HepG2 (cell line): ENCODE measurements around the gene SYPL1. TPM values are rescaled to one million over a fixed set of nuclear protein-coding genes. Genes with fewer than 3 reads are reported as not detected.

Experiments
- ATAC-seq: fragments of 200-7000 bp; cut with Tn5 transposase; 3 replicates; pipeline ENCODE4 v1.9.1; 2020; ENCODE audit warnings: mild to moderate bottlenecking, moderate library complexity
- BruUV-seq: library from RNA; stranded (reverse); fragments of 400-500 nt; replicated peaks from 2 replicates; lab custom pipeline; 2021; lab: Mats Ljungman, UMichigan
- CTCF ChIA-PET: fragments of 300-600 bp; formaldehyde crosslinking; extraction: SDS; loops from one replicate; lab custom pipeline; 2021; ENCODE audit warnings: low total read pairs, inconsistent platforms, low intra/inter-chr PET ratio; lab: Yijun Ruan, JAX
- POLR2A ChIA-PET: fragments of 350-600 bp; sonication (Branson Sonifier 250); formaldehyde crosslinking; loops from one replicate; lab custom pipeline; 2020; ENCODE audit warnings: antibody characterized with exemption, inconsistent platforms; lab: Yijun Ruan, JAX
- DNase-seq: peaks from one replicate; pipeline ENCODE4 v3.0.0-alpha.2; 2015; ENCODE audit warnings: low spot score
- FAIRE-seq: peaks from 3 replicates; lab custom pipeline; 2011; peaks lifted over from hg19 to GRCh38; lab: Jason Lieb, UNC
- H2AFZ ChIP-seq: one replicate; pipeline ENCODE4 v1.6.1; 2011; ENCODE audit warnings: low read length, inconsistent platforms
- H3K27ac ChIP-seq: fragments of 300-600 bp; 3 replicates; pipeline ENCODE4 v1.8.0; 2011; ENCODE audit warnings: mixed run types, mild to moderate bottlenecking, mixed read lengths, low read length, inconsistent platforms; ENCODE audit not compliant: insufficient read depth; ENCODE audit errors: extremely low read length
- H3K27me3 ChIP-seq, 2 experiments: fragments of 200-600 bp in 1 of 2; 2 replicates in 1 of 2; 3 replicates in 1 of 2; pipeline versions ENCODE4 v1.6.0 to v1.8.0; 2011; ENCODE audit warnings: low read length in 2 of 2, mild to moderate bottlenecking in 2 of 2, moderate library complexity in 2 of 2, inconsistent platforms in 1 of 2; ENCODE audit not compliant: insufficient read depth in 2 of 2, control insufficient read depth in 1 of 2
- H3K36me3 ChIP-seq, 2 experiments: fragments of 200-600 bp in 1 of 2; replicated peaks in 1 of 2; 2 replicates in 1 of 2; 3 replicates in 1 of 2; pipeline versions ENCODE4 v1.5.1 to v1.8.0; 2011; ENCODE audit warnings: low read length in 2 of 2, inconsistent platforms in 1 of 2; ENCODE audit not compliant: insufficient read depth in 2 of 2, control insufficient read depth in 1 of 2
- H3K4me1 ChIP-seq: 2 replicates; pipeline ENCODE4 v1.5.1; 2012; ENCODE audit warnings: low read length, inconsistent platforms; ENCODE audit not compliant: insufficient read depth
- H3K4me2 ChIP-seq: 2 replicates; pipeline ENCODE4 v1.6.0; 2011; ENCODE audit warnings: low read depth, low read length, inconsistent platforms
- H3K4me3 ChIP-seq, 3 experiments: fragments of 200-600 bp in 1 of 3; sonication (generic), shearing (Covaris generic) in 1 of 3; replicated peaks in 1 of 3; 2 replicates each; pipeline ENCODE4 v1.5.1; 2011 to 2016; ENCODE audit warnings: low read length in 3 of 3, inconsistent platforms in 2 of 3, low read depth in 2 of 3, mild to moderate bottlenecking in 2 of 3, control low read depth in 1 of 3, mixed read lengths in 1 of 3; ENCODE audit not compliant: insufficient read depth in 1 of 3
- H3K79me2 ChIP-seq: one replicate; pipeline ENCODE4 v1.6.1; 2011; ENCODE audit warnings: low read length, inconsistent platforms; ENCODE audit not compliant: insufficient read depth
- H3K9ac ChIP-seq: 2 replicates; pipeline ENCODE4 v1.6.0; 2011; ENCODE audit warnings: mild to moderate bottlenecking, low read depth, low read length, inconsistent platforms; ENCODE audit not compliant: insufficient read depth
- H3K9me3 ChIP-seq: 2 replicates; pipeline ENCODE4 v1.5.1; 2012; ENCODE audit warnings: mild to moderate bottlenecking, low read length
- H4K20me1 ChIP-seq: 2 replicates; pipeline ENCODE4 v1.6.0; 2011; ENCODE audit warnings: inconsistent platforms, mild to moderate bottlenecking, low read length, moderate library complexity; ENCODE audit not compliant: insufficient read depth
- AHR ChIP-seq: IDR thresholded peaks from 2 replicates; pipeline ENCODE4 v1.6.1; 2018; ENCODE audit warnings: missing genetic modification reagents, missing compliant biosample characterization
- ATRX ChIP-seq: sonication (generic); formaldehyde crosslinking; IDR thresholded peaks from 2 replicates; pipeline ENCODE4 v1.4.0; 2020; ENCODE audit warnings: missing genetic modification reagents, borderline replicate concordance
- CHD2 ChIP-seq: IDR thresholded peaks from 2 replicates; pipeline ENCODE4 v1.6.1; 2011; ENCODE audit warnings: low read depth, low read length, improper control_type of control experiment
- MED13 ChIP-seq: sonication (generic); formaldehyde crosslinking; IDR thresholded peaks from 2 replicates; pipeline ENCODE4 v1.5.0; 2020; ENCODE audit warnings: missing genetic modification reagents
- RFX3 ChIP-seq: IDR thresholded peaks from 2 replicates; pipeline ENCODE4 v1.6.1; 2016; ENCODE audit warnings: missing biosample characterization, missing genetic modification reagents
- SKI ChIP-seq: fragments of 450-650 bp; IDR thresholded peaks from one replicate; pipeline ENCODE4 v1.6.1; 2018; ENCODE audit warnings: mild to moderate bottlenecking; ENCODE audit not compliant: partially characterized antibody
- TBX3 ChIP-seq: fragments of 450-650 bp; IDR thresholded peaks from 2 replicates; pipeline ENCODE4 v1.6.1; 2017; ENCODE audit warnings: antibody characterized with exemption, mild to moderate bottlenecking, inconsistent platforms, borderline replicate concordance
- ZMYM2 ChIP-seq: sonication (generic); formaldehyde crosslinking; IDR thresholded peaks from 2 replicates; pipeline ENCODE4 v1.8.0; 2022; ENCODE audit warnings: mild to moderate bottlenecking, missing genetic modification reagents
- ZNF557 ChIP-seq: sonication (generic); formaldehyde crosslinking; IDR thresholded peaks from 2 replicates; pipeline ENCODE4 v1.4.0; 2020; ENCODE audit warnings: missing genetic modification reagents
- ZNF674 ChIP-seq: sonication (generic); formaldehyde crosslinking; IDR thresholded peaks from 2 replicates; pipeline ENCODE4 v1.5.0; 2020; ENCODE audit warnings: low read depth, mild to moderate bottlenecking, missing genetic modification reagents
- ZNF790 ChIP-seq: sonication (generic); formaldehyde crosslinking; IDR thresholded peaks from 2 replicates; pipeline ENCODE4 v1.8.0; 2022; ENCODE audit warnings: missing genetic modification reagents, mild to moderate bottlenecking, borderline replicate concordance
- ZNF879 ChIP-seq: sonication (generic); formaldehyde crosslinking; IDR thresholded peaks from 2 replicates; pipeline ENCODE4 v1.8.1; 2023; ENCODE audit warnings: missing genetic modification reagents
- WGBS: methylation state at CpG from one replicate; pipeline ENCODE4 v1.1.6; 2017; ENCODE audit warnings: low lambda C conversion rate; 5-methylcytosine and 5-hydroxymethylcytosine counted together
- in situ Hi-C: cut with HindIII; loops from 2 replicates; pipeline ENCODE4 v1.10.0; 2017; ENCODE audit warnings: low pct_unique_long_range_greater_than_20kb; ENCODE audit not compliant: extremely low pct_ligation_motif_present
- intact Hi-C: fragments of 100-400 bp; cut with micrococcal nuclease; formaldehyde crosslinking; loops from one replicate; pipeline ENCODE4 v1.10.0; 2022; ENCODE audit not compliant: unreplicated experiment
- polyA plus RNA-seq, 8 experiments: library from polyadenylated mRNA; depleted of rRNA in 3 of 8; stranded (reverse) in 7 of 8; unstranded in 1 of 8; fragments of >200 nt; fragmentation: Illumina TruSeq in 4 of 8; extraction: Trizol in 4 of 8; gene quantifications; 2 replicates each; pipeline versions ENCODE4 v1.2.1 to v1.2.3, GENCODE V29; 2011 to 2016; ENCODE audit warnings: low read depth in 4 of 8, missing spikeins in 1 of 8, mixed read lengths in 1 of 8; ENCODE audit not compliant: insufficient read depth in 1 of 8
- total RNA-seq, 5 experiments: library from RNA; depleted of rRNA; stranded (reverse); fragments of >200 nt; fragmentation: Illumina TruSeq; extraction: Trizol; gene quantifications; 2 replicates each; pipeline ENCODE4 v1.2.3, GENCODE V29; 2016; ENCODE audit warnings: low read depth in 1 of 5
- TF ChIP-seq, protein P1 (sequence below): sonication (generic); formaldehyde crosslinking; IDR thresholded peaks from 2 replicates; pipeline ENCODE4 v1.8.1; 2023; ENCODE audit warnings: missing genetic modification reagents, mild to moderate bottlenecking, borderline replicate concordance
- TF ChIP-seq, protein P2 (sequence below): sonication (generic); formaldehyde crosslinking; IDR thresholded peaks from 2 replicates; pipeline ENCODE4 v1.5.0; 2020; ENCODE audit warnings: missing genetic modification reagents
- TF ChIP-seq, protein P3 (sequence below): sonication (generic); formaldehyde crosslinking; IDR thresholded peaks from 2 replicates; pipeline ENCODE4 v1.4.0; 2020; ENCODE audit warnings: missing genetic modification reagents, mild to moderate bottlenecking, borderline replicate concordance

SYPL1 gene
- total and polyA plus RNA-seq, 2 of the 13 experiments (the other 11 are each of a cell fraction or from before 2014, with no cell fraction given): 27.5 to 40.2 TPM

DNA sequence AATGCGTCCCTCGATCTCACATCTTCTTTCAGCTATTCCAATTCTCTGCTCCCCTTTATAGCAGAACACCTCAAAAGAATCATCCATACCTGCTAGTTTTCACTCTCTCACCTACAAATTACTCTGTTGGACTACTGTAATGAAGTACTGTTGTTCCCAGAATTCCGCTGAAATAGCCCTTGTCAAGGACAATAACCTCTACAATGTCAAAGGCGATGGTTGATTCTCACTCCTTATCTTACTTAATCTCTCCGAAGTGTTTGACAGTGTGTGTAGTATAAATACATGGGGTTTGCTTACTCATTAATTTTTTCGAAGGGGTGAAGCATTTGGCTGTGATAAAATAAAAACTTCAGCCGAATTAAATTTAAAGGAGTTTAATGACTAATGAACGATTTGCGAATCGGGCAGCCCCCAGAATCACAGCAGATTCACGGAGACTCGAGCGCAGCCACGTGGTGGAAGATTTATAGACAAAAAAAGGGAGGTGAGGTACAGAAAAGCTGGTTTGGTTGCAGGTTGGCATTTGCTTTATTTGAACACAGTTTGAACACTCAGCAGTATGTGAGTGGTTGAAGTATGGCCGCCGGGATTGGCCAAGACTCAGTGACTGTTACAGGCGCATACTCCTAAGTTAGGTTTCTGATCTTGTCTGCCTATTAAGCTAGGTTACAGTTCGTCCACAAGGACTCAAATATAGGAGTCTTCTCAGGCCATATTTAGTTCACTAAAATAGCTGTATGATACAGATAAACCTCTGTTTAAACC is 29.8 kb downstream of the SYPL1 start:
- no peaks in the 10 kb centered on the region for H4K20me1 ChIP-seq
- no peaks in the 10 kb centered on the region for H3K9me3 ChIP-seq
- ATAC-seq: no peak
- intact Hi-C loops (no loop called here), in situ Hi-C loops (no loop called here)
- no peak overlapping the region for H3K4me2 ChIP-seq
- TF ChIP-seq ZNF790 (CRISPR knock-in tag) (no peak), ATRX (no peak), ZNF879 (CRISPR knock-in tag) (no peak)
- no peaks in the 10 kb centered on the region for H3K36me3 ChIP-seq
- no peak overlapping the region for H2AFZ ChIP-seq
- WGBS: 76% methylated on average over 18 of the region's 18 CpGs
- no peak overlapping the region for H3K4me3 ChIP-seq
- no peak for DNase-seq
- no peak for FAIRE-seq
- no peak overlapping the region for H3K9ac ChIP-seq
- H3K27ac ChIP-seq: no peak overlapping the region
- CTCF ChIA-PET: no interaction called here
- no TSS peak for BruUV-seq
- H3K79me2 ChIP-seq: no peaks in the 10 kb centered on the region
- H3K27me3 ChIP-seq: peaks cover 2 to 6% of the 10 kb centered on the region in 2 experiments; a peak in 1 of 5 replicates
- H3K4me1 ChIP-seq: no peaks in the 10 kb centered on the region
- POLR2A ChIA-PET: no interaction called here

GRCh38 chr7:106080300-106080987 is 31.7 kb downstream of the SYPL1 start:
- Histone ChIP-seq H3K36me3 (no peaks in the 10 kb centered on the region), H3K4me3 (no peak overlapping the region), H4K20me1 (no peaks in the 10 kb centered on the region), H3K4me1 (no peaks in the 10 kb centered on the region), H3K27ac (no peak overlapping the region), H2AFZ (no peak overlapping the region), H3K79me2 (no peaks in the 10 kb centered on the region), H3K9ac (no peak overlapping the region), H3K4me2 (no peak overlapping the region; the same call in 1 of the 2 replicates), H3K27me3 (peaks cover 2 to 10% of the 10 kb centered on the region in 2 experiments; a peak in 3 of 5 replicates), H3K9me3 (no peaks in the 10 kb centered on the region)
- ChIA-PET CTCF (no interaction called here), POLR2A (no interaction called here)
- 33% methylated on average over 6 of the region's 6 CpGs for WGBS
- ATAC-seq (peak; percentile 79), DNase-seq (no peak), FAIRE-seq (no peak)
- no TSS peak for BruUV-seq
- intact Hi-C loops: no loop called here
- in situ Hi-C loops: no loop called here
- TF ChIP-seq CHD2: no peak
- no peak for TF ChIP-seq SKI
- no peak for TF ChIP-seq AHR (CRISPR knock-in tag)
- TF ChIP-seq, protein P1, sequence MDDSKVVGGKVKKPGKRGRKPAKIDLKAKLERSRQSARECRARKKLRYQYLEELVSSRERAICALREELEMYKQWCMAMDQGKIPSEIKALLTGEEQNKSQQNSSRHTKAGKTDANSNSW: no peak
- TF ChIP-seq, protein P2, sequence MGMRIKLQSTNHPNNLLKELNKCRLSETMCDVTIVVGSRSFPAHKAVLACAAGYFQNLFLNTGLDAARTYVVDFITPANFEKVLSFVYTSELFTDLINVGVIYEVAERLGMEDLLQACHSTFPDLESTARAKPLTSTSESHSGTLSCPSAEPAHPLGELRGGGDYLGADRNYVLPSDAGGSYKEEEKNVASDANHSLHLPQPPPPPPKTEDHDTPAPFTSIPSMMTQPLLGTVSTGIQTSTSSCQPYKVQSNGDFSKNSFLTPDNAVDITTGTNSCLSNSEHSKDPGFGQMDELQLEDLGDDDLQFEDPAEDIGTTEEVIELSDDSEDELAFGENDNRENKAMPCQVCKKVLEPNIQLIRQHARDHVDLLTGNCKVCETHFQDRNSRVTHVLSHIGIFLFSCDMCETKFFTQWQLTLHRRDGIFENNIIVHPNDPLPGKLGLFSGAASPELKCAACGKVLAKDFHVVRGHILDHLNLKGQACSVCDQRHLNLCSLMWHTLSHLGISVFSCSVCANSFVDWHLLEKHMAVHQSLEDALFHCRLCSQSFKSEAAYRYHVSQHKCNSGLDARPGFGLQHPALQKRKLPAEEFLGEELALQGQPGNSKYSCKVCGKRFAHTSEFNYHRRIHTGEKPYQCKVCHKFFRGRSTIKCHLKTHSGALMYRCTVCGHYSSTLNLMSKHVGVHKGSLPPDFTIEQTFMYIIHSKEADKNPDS (CRISPR knock-in tag): no peak
- TF ChIP-seq ZMYM2 (CRISPR knock-in tag): no peak
- TF ChIP-seq MED13 (CRISPR knock-in tag): no peak
- no peak for TF ChIP-seq ZNF557 (CRISPR knock-in tag)
- TF ChIP-seq, protein P3, sequence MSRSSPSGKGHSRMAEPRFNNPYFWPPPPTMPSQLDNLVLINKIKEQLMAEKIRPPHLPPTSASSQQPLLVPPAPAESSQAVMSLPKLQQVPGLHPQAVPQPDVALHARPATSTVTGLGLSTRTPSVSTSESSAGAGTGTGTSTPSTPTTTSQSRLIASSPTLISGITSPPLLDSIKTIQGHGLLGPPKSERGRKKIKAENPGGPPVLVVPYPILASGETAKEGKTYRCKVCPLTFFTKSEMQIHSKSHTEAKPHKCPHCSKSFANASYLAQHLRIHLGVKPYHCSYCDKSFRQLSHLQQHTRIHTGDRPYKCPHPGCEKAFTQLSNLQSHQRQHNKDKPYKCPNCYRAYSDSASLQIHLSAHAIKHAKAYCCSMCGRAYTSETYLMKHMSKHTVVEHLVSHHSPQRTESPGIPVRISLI: no peak
- TF ChIP-seq RFX3 (CRISPR knock-in tag): no peak
- no peak for TF ChIP-seq ZNF674 (CRISPR knock-in tag)
- no peak for TF ChIP-seq TBX3
